HEK293 (cell line): ENCODE data around the gene SUGP2.

ENCODE experiments used
- RBAK ChIP-seq: fragments of 450-650 bp; formaldehyde crosslinking; IDR thresholded peaks from 2 replicates; pipeline ENCODE4 v1.5.1; 2016; ENCODE audit warnings: missing biosample characterization, missing genetic modification characterization
- ZNF473 ChIP-seq: fragments of 450-650 bp; formaldehyde crosslinking; IDR thresholded peaks from 2 replicates; pipeline ENCODE4 v1.5.1; 2017; ENCODE audit warnings: missing biosample characterization, missing genetic modification characterization
- ZNF571 ChIP-seq: fragments of 450-650 bp; formaldehyde crosslinking; IDR thresholded peaks from 2 replicates; pipeline ENCODE4 v1.5.0; 2017; ENCODE audit warnings: missing biosample characterization, missing genetic modification characterization
- ZNF747 ChIP-seq: fragments of 450-650 bp; formaldehyde crosslinking; IDR thresholded peaks from 2 replicates; pipeline ENCODE4 v1.5.1; 2016; ENCODE audit warnings: missing biosample characterization, missing genetic modification characterization
- ZNF837 ChIP-seq: fragments of 450-650 bp; formaldehyde crosslinking; IDR thresholded peaks from 2 replicates; pipeline ENCODE4 v1.5.1; 2016; ENCODE audit warnings: missing biosample characterization, missing genetic modification characterization
- TF ChIP-seq, protein P1 (sequence below): fragments of 450-650 bp; formaldehyde crosslinking; IDR thresholded peaks from 2 replicates; pipeline ENCODE4 v1.5.1; 2017; ENCODE audit warnings: missing biosample characterization, missing genetic modification characterization
- TF ChIP-seq, protein P2 (sequence below): fragments of 450-650 bp; formaldehyde crosslinking; IDR thresholded peaks from 2 replicates; pipeline ENCODE4 v1.5.1; 2016; ENCODE audit warnings: missing biosample characterization, missing genetic modification characterization

DNA sequence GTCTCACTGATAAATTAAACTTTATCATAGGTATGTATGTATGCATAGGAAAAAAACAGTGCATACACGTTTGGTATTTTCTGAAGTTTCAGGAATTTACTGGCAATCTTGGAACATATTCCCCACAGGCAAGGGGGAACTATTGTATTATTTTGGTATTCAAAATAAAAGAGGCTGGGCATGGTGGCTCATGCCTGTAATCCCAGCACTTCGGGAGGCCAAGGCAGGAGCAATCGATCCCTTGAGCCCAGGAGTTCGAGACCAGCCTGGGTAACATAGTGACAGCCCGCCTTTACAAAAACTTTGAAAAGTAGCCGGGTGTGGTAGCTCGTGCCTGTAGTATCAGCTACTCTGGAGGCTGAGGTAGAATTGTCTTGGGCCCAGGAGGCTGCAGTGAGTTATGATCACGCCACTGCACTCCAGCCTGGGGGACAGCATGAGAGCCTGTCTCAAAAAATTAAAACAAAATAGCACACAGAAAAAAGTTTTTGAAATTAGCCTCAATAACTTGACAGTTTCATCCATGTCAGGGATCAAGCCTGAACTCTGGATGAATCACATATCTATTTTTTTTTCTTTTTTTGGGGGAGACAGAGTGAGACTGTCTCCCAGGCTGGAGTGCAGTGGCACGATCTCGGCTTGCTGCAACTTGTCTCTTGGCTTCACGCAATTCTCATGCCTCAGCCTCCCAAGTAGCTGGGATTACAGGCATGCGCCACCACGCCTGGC, 63.2 kb downstream of the SUGP2 start:
- TF ChIP-seq, protein P1, sequence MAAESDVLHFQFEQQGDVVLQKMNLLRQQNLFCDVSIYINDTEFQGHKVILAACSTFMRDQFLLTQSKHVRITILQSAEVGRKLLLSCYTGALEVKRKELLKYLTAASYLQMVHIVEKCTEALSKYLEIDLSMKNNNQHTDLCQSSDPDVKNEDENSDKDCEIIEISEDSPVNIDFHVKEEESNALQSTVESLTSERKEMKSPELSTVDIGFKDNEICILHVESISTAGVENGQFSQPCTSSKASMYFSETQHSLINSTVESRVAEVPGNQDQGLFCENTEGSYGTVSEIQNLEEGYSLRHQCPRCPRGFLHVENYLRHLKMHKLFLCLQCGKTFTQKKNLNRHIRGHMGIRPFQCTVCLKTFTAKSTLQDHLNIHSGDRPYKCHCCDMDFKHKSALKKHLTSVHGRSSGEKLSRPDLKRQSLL (tag by site-specific recombination): no peak
- TF ChIP-seq, protein P2, sequence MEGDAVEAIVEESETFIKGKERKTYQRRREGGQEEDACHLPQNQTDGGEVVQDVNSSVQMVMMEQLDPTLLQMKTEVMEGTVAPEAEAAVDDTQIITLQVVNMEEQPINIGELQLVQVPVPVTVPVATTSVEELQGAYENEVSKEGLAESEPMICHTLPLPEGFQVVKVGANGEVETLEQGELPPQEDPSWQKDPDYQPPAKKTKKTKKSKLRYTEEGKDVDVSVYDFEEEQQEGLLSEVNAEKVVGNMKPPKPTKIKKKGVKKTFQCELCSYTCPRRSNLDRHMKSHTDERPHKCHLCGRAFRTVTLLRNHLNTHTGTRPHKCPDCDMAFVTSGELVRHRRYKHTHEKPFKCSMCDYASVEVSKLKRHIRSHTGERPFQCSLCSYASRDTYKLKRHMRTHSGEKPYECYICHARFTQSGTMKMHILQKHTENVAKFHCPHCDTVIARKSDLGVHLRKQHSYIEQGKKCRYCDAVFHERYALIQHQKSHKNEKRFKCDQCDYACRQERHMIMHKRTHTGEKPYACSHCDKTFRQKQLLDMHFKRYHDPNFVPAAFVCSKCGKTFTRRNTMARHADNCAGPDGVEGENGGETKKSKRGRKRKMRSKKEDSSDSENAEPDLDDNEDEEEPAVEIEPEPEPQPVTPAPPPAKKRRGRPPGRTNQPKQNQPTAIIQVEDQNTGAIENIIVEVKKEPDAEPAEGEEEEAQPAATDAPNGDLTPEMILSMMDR (tag by site-specific recombination): no peak
- TF ChIP-seq ZNF571: no peak
- no peak for TF ChIP-seq ZNF747 (tag by site-specific recombination)
- TF ChIP-seq RBAK (tag by site-specific recombination): no peak
- no peak for TF ChIP-seq ZNF473 (tag by site-specific recombination)
- TF ChIP-seq ZNF837 (tag by site-specific recombination): no peak
